Caco-2 (cell line): Measurements from ENCODE around the gene UBE2Q1. TPM values are rescaled to one million over a fixed set of nuclear protein-coding genes. Genes with fewer than 3 reads are reported as not detected.

Source experiments
- BruUV-seq: library from RNA; stranded (reverse); fragments of 400-500 nt; replicated peaks from 2 replicates; lab custom pipeline; 2021; lab: Mats Ljungman, UMichigan
- CTCF ChIA-PET: fragments of 300-600 bp; sonication (Branson Sonifier 250); formaldehyde crosslinking; loops from one replicate; lab custom pipeline; 2022; ENCODE audit warnings: antibody characterized with exemption; lab: Charles Lee
- POLR2A ChIA-PET: fragments of 300-600 bp; sonication (Branson Sonifier 250); formaldehyde crosslinking; loops from one replicate; lab custom pipeline; 2022; ENCODE audit warnings: antibody characterized with exemption; lab: Charles Lee
- DNase-seq, 2 experiments: peaks; one replicate each; pipeline versions ENCODE4 v3.0.0 to v3.0.0-alpha.2; 2020 to 2022
- H3K27me3 ChIP-seq: replicated peaks from 2 replicates; pipeline ENCODE4 v1.6.0; 2011; ENCODE audit warnings: low read length; ENCODE audit not compliant: control insufficient read depth, insufficient read depth
- H3K36me3 ChIP-seq: 2 replicates; pipeline ENCODE4 v1.5.1; 2011; ENCODE audit warnings: low read length; ENCODE audit not compliant: control insufficient read depth, insufficient read depth
- H3K4me1 ChIP-seq: fragments of 250-450 bp; sonication (Bioruptor Pico); 2 replicates; pipeline ENCODE4 v1.5.1; 2020; ENCODE audit warnings: mild to moderate bottlenecking
- H3K4me3 ChIP-seq: 2 replicates; pipeline ENCODE4 v1.5.1; 2011; ENCODE audit warnings: low read depth, mild to moderate bottlenecking, control low read depth, low read length
- H3K9me3 ChIP-seq: fragments of 250-450 bp; sonication (Bioruptor Pico); 2 replicates; pipeline ENCODE4 v1.5.1; 2020; ENCODE audit warnings: mild to moderate bottlenecking, moderate library complexity
- H3K27ac Mint-ChIP-seq: one replicate; pipeline ENCODE4 v1.8.0; 2022; ENCODE audit warnings: mixed read lengths; ENCODE audit not compliant: unreplicated experiment
- H3K27me3 Mint-ChIP-seq: one replicate; pipeline ENCODE4 v1.8.0; 2022; ENCODE audit warnings: mixed read lengths; ENCODE audit not compliant: insufficient read depth, unreplicated experiment
- H3K36me3 Mint-ChIP-seq: one replicate; pipeline ENCODE4 v1.8.0; 2022; ENCODE audit warnings: mild to moderate bottlenecking, mixed read lengths; ENCODE audit not compliant: insufficient read depth, unreplicated experiment
- H3K4me1 Mint-ChIP-seq: one replicate; pipeline ENCODE4 v1.8.0; 2022; ENCODE audit warnings: low read depth, mixed read lengths; ENCODE audit not compliant: unreplicated experiment
- H3K4me3 Mint-ChIP-seq: one replicate; pipeline ENCODE4 v1.8.0; 2022; ENCODE audit warnings: mild to moderate bottlenecking, moderate library complexity, mixed read lengths; ENCODE audit not compliant: unreplicated experiment
- H3K9me3 Mint-ChIP-seq: one replicate; pipeline ENCODE4 v1.8.0; 2022; ENCODE audit warnings: mixed read lengths; ENCODE audit not compliant: unreplicated experiment
- CTCF ChIP-seq, 2 experiments: fragments of 200-600 bp in 1 of 2; IDR thresholded peaks; 1 replicate in 1 of 2; 2 replicates in 1 of 2; pipeline versions ENCODE4 v1.5.1 to v1.8.0; 2011 to 2022; ENCODE audit warnings: antibody characterized with exemption in 1 of 2, control low read depth in 1 of 2, inconsistent platforms in 1 of 2, low read depth in 1 of 2, low read length in 1 of 2, mild to moderate bottlenecking in 1 of 2, moderate library complexity in 1 of 2; ENCODE audit not compliant: insufficient read depth in 1 of 2, severe bottlenecking in 1 of 2, unreplicated experiment in 1 of 2
- intact Hi-C: fragments of 100-400 bp; cut with micrococcal nuclease; formaldehyde crosslinking; loops from one replicate; pipeline ENCODE4 v1.10.0; 2022; ENCODE audit not compliant: unreplicated experiment
- total RNA-seq: library from RNA; stranded (reverse); gene quantifications from 2 replicates; pipeline ENCODE4 v1.2.3, GENCODE V29; 2022

The UBE2Q1 gene
- total RNA-seq, 1 experiment from 2014 or later: 93.2 TPM

DNA sequence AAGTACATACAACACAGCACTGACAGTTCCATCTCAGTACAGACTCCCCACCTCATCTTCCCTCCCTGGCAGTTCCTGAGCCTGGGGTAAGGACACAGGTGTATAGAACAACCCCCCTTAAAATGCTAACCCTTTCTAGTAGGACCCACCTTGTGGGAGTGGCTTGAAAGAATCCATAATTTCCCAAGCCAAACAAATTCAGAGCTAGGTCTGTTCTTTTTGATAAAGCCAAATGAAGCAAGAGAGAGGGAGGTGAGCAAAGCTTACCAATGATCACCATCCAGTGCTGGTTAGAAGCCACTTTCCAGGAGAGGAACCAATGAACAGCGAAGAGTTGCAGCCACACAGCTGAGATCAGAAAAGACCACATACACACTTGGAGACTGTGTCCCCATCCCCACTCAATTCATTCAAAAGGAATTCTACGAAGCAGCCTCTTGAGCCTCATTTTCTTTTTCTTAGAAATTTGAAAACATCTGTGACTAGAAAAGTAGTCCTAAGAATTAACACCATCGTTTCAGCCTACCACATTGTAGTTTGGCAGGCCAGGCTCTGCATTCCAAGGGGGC is 9.2 kb downstream of the UBE2Q1 start:
- no peak overlapping the region for H3K27ac Mint-ChIP-seq
- no TSS peak for BruUV-seq
- POLR2A ChIA-PET: no interaction called here

GRCh38 chr1:154548028-154548427 is 10.4 kb downstream of the UBE2Q1 start:
- no TSS peak for BruUV-seq
- peaks cover 6% of the 10 kb centered on the region for H3K36me3 ChIP-seq
- H3K4me1 Mint-ChIP-seq: peaks cover 9% of the 10 kb centered on the region
- CTCF ChIA-PET: no interaction called here
- H3K9me3 ChIP-seq: no peaks in the 10 kb centered on the region
- peaks cover 4% of the 10 kb centered on the region for H3K27me3 Mint-ChIP-seq
- H3K27me3 ChIP-seq: no peaks in the 10 kb centered on the region
- H3K27ac Mint-ChIP-seq: no peak overlapping the region
- no peak overlapping the region for H3K4me3 ChIP-seq
- no peak overlapping the region for H3K4me3 Mint-ChIP-seq
- H3K9me3 Mint-ChIP-seq: no peaks in the 10 kb centered on the region
- H3K36me3 Mint-ChIP-seq: peaks cover 41% of the 10 kb centered on the region
- H3K4me1 ChIP-seq: no peaks in the 10 kb centered on the region
- no peak for TF ChIP-seq CTCF (IDR thresholded peaks at IDR 0.05; ENCODE audit: insufficient read depth in 1 of 2, low read depth in 1 of 2, low read length in 1 of 2, severe bottlenecking in 1 of 2, unreplicated experiment in 1 of 2)
- intact Hi-C loops: loop anchor here (5.0 kb wide), 1 partner anchor 196 kb away; no protein-coding TSS in a partner anchor
- DNase-seq: no peak
- POLR2A ChIA-PET: no interaction called here

More for the DNA sequence above, 9.2 kb downstream of the UBE2Q1 start:
- no peak for DNase-seq
- H3K27me3 Mint-ChIP-seq: peaks cover 4% of the 10 kb centered on the region
- H3K36me3 Mint-ChIP-seq: peaks cover 52% of the 10 kb centered on the region
- Histone ChIP-seq H3K27me3 (no peaks in the 10 kb centered on the region), H3K36me3 (peaks cover 9% of the 10 kb centered on the region), H3K4me1 (no peaks in the 10 kb centered on the region), H3K4me3 (no peak overlapping the region), H3K9me3 (no peaks in the 10 kb centered on the region)
- intact Hi-C loops: loop anchor here (5.0 kb wide), 1 partner anchor 197 kb away; no protein-coding TSS in a partner anchor
- no peaks in the 10 kb centered on the region for H3K9me3 Mint-ChIP-seq
- TF ChIP-seq CTCF (IDR thresholded peaks at IDR 0.05; ENCODE audit: insufficient read depth in 1 of 2, low read depth in 1 of 2, low read length in 1 of 2, severe bottlenecking in 1 of 2, unreplicated experiment in 1 of 2): no peak
- peaks cover 9% of the 10 kb centered on the region for H3K4me1 Mint-ChIP-seq
- no peak overlapping the region for H3K4me3 Mint-ChIP-seq
- CTCF ChIA-PET: no interaction called here

DNA sequence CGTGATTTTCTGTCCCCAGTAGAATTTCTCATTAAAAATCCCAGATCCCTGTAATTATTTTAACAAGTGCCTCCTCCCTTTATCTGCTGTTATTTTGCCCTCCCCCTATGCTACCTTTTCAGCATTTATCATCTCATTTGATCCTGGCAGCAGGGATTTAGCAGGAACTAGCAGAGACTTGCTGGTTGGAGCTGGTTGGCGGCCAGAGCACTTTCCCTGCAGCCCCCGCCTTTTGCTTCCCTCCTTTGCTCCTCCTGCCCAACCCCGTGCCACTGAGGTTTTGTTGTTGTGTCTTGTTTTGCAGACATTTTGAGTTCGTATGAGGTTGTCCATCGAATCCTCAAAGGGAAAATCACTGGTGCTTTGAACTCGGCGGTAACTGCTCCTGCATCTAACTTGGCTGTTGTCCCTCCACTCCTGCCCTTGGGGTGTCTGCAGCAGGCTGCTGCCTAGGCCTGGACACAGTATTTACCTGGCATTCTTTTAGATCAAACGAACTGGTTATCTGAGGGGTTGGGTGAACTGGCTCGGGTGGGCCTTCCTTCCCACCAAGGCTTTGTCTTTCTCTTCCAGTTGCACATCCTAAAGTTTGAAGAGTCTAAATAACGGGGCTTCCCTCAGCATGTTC is 11.2 kb downstream of the UBE2Q1 start:
- H3K4me3 Mint-ChIP-seq: no peak overlapping the region
- H3K27ac Mint-ChIP-seq: no peak overlapping the region
- no peak for TF ChIP-seq CTCF (IDR thresholded peaks at IDR 0.05; ENCODE audit: insufficient read depth in 1 of 2, low read depth in 1 of 2, low read length in 1 of 2, severe bottlenecking in 1 of 2, unreplicated experiment in 1 of 2)
- DNase-seq: no peak
- H3K4me1 Mint-ChIP-seq: peaks cover 9% of the 10 kb centered on the region
- intact Hi-C loops: loop anchor here (5.0 kb wide), 1 partner anchor 195 kb away; no protein-coding TSS in a partner anchor
- BruUV-seq: no TSS peak
- H3K4me3 ChIP-seq: no peak overlapping the region
- H3K36me3 Mint-ChIP-seq: peaks cover 33% of the 10 kb centered on the region
- no peaks in the 10 kb centered on the region for H3K9me3 ChIP-seq
- CTCF ChIA-PET: interaction anchor here (0.5 to 2.6 kb wide), 14 partner anchors 11 to 342 kb away, joined by 3 to 44 read pairs (median 4); partner anchors contain the start of genes AQP10 and KCNN3
- no peaks in the 10 kb centered on the region for H3K4me1 ChIP-seq
- H3K36me3 ChIP-seq: peaks cover 3% of the 10 kb centered on the region
- H3K27me3 ChIP-seq: no peaks in the 10 kb centered on the region
- peaks cover 4% of the 10 kb centered on the region for H3K27me3 Mint-ChIP-seq
- POLR2A ChIA-PET: no interaction called here
- H3K9me3 Mint-ChIP-seq: no peaks in the 10 kb centered on the region
